GM18873 (cell line): ENCODE results near the gene NR5A1.

Experiments used
- ATAC-seq: cut with Tn5 transposase; IDR thresholded peaks from one replicate; pipeline ENCODE4 v1.9.1; 2021; ENCODE audit warnings: mild to moderate bottlenecking, moderate library complexity, moderate number of reproducible peaks; ENCODE audit not compliant: unreplicated experiment, low FRiP score

NR5A1 gene

DNA sequence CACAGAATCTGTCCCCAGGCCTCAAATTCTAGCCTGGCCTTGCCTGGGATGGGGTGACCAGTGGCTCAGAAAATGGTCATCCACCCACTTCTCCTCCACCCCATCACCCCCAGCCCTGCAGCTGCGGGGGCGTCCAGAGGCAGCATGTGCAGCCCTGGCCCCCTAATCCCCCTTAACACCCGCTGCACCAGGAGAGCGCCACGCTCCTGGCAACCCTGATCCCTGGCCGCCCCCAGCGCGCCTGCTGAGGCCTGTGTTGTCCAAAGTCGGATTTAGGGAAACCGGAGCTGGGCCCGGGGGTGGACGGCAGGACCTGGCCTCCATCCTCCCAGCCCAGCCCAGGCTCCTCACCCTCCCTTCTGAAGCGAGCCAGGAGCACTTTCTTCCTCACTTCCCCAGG is 22.0 kb downstream of the NR5A1 start:
- ATAC-seq = no peak

DNA sequence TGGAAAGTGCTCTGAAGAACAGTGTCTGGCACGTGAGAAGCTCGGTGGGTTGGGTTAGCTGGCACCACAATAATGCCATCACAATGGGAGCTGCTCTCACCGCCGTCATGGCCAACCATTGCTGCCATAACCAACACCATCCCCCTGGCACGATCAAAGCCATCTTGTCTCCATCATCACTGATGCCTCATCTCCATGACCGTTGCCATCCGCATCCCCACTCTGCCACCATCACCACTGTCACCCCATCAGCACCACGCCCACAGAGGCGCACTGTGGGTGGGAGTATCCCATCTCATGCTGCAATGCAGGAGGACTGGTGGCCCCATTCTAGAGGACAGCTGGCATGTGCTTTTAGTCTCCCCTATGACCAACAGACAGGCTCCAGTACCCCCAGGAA is 23.7 kb downstream of the NR5A1 start:
- no peak for ATAC-seq

DNA sequence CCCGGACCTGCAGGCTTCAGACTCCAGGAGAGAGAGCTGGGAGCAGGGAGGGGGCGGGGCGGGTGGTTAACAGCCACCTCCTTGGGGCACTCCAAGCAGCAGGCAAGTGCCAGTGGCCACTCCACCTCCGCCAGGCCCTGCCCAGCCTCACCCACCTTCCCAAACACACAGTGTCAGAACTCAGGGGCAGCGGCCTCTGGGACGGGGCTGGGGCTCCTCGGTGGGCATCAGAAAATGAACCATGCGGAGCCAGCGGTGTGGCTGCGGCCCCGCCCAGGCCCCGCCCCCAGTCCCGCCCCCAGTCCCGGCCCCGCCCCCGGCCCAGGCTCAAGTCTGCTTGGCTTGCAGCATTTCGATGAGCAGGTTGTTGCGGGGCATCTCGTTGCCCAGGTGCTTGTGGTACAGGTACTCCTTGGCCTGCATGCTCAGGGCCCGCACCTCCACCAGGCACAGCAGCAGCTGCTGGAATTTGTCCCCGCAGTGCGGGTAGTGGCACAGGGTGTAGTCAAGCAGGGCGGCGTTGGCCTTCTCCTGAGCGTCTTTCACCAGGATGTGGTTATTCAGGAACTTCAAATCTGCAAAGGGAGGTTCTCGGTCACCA is 24.7 kb downstream of the NR5A1 start:
- ATAC-seq = no peak

DNA sequence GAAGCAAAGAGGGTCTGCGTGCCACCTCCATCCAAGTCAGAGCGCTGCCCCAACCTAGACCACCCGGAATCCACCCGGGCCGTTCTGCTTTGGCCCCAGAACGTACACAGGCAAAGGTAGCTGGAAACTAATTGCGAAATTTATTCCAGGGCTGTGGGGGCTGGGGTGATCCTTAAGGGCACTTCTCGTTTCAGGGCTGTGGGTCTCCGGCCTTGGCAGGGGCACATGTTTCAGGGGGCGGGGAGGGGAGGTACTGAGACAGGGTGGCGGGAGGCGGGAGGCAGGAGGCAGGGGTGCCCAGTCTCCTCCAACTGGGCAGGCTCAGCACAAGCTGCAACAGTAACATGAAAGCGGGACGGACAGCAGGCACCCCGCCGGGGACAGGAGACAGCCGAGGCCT is 26.1 kb downstream of the NR5A1 start:
- ATAC-seq = no peak

DNA sequence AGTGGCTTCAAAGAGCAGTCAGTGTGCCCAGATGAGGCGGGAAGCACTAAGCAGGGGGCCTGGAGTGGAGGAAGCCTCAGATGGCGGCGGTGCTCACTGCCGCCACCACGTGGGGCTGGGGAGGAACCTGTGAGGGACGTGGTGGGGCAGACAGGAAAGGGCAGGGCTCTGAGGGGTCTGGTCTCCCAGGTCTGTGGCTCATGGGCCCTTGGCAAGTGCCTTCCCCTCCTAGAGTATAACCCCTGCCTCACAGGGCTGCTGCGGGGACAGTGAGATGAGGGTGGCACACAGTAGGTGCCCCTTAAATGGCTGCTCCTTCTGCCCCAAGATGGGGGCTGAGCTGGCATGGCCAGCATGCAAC is 26.6 kb downstream of the NR5A1 start:
- ATAC-seq = no peak

DNA sequence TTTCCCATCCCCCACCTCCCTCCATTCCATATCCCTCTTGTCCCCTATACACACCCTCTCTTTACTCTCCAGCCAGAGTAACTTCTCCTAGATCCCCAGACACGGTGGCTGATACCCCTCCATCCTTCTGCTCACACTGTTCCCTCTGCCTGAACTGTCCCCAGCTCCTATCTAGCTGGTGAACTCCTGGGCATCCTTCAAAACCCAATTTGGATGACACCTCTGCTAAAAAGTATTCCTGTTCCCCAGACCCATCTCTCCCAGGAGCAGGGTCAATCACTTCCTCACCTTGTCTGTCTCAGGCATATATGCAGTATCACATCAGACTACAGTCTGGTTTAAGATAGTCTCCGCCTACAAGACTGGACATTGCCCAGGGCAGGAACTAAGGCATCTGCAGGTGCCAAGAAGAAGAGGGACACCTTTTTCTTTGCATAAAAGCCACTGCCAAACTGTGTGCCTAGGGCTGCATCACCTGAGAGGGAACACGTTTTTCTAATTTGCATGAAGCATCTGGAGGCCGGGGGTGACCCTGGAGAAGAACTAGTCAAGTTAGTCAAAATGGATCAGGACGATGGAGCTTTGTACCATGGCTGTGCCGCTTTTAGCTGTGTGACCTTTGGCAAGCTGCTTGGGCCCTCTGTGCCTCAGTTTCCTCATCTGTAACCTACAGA is 27.1 kb downstream of the NR5A1 start:
- ATAC-seq = no peak

DNA sequence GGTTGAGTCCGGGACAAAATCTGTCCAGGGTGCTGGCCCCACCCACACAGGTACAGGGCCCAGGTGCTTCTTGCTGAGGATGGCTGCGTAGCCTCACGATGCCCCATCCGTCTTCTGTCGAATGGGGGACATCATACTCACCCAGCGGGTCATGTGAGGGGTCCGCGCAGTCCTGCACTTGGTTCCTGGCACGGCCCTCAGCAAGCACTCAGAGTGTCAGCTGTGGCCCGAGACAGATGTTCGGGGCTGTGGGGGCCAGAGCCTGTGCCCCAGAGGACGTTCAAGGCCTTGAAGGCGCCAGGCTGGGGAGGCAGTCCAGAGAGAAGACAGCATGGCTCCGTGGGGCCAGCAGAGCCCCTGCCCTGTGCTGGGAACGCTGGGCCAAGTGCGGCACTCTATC is 27.8 kb downstream of the NR5A1 start:
- no peak for ATAC-seq

DNA sequence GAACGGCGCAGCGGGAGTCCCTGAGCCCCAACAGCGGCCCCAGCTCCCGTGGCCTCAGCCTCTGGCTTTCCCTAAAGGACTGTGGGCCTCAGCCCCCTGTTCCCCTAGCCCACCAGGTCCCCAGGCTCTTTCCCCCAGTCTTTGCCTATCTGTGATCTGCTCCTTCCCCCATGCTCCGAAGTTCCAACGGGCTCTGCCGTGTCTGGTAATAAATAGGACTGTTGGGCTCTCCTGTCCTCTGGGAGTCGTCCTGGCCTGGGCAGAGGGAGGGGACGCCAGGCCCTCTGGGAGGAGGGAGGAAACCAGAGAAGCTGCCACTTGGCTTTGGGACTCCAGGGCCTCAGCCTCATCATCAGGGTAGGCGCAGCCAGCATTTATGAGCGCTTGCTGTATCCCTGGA is 28.8 kb downstream of the NR5A1 start:
- ATAC-seq = no peak

DNA sequence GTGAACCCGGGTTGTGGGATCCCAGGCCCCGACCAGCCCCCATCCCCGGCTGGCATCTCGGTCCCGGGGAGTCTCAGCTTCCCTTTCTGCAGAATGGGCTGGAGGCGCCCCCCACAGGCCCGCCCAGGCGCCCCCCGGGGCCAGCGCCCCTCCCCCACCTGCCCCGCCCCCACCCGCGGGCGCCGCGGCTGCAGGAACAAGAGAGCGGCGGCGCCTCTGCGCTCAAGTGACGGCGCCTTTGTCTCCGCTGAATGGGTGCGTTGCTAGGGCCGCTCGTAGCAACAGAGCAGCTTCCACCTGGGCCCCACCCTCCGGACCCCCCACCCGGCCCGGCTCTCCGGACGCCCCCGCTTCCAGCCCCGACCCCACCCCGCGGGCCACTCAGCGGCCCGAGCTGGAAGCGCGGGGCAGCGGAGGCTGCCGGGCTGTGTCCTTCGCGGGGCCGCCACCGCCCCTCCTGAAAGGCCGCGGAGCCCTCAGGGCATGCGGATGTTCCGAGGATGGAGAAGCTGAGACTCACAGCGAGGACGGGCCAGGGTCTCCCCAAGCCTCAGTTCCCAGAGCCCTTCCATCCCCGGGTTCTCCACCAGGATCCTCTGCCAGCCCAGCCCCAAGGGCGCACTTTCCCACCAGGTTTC is 29.4 kb downstream of the NR5A1 start:
- ATAC-seq = no peak

DNA sequence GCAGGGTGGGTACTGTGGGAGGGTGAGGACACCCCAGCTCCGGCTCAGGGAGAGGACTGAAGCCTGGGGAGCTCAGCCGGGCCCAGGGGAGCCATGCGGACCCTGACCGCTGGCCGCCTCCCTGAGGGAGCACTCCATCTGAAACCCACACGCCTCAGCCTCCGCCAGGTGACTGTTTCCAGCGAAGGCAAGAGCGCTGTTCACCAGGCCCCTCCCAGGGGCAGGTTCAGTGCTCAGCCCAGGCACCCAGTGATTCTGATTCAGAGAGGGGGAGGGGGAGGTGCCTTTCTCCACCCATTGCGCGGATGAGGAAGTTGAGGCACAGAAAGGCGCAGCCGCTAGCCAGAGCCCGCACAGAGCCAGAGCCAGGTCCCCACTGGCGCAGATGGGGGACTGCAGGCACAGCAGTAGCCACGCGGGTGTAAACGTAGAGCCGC is 30.0 kb downstream of the NR5A1 start:
- ATAC-seq = no peak

DNA sequence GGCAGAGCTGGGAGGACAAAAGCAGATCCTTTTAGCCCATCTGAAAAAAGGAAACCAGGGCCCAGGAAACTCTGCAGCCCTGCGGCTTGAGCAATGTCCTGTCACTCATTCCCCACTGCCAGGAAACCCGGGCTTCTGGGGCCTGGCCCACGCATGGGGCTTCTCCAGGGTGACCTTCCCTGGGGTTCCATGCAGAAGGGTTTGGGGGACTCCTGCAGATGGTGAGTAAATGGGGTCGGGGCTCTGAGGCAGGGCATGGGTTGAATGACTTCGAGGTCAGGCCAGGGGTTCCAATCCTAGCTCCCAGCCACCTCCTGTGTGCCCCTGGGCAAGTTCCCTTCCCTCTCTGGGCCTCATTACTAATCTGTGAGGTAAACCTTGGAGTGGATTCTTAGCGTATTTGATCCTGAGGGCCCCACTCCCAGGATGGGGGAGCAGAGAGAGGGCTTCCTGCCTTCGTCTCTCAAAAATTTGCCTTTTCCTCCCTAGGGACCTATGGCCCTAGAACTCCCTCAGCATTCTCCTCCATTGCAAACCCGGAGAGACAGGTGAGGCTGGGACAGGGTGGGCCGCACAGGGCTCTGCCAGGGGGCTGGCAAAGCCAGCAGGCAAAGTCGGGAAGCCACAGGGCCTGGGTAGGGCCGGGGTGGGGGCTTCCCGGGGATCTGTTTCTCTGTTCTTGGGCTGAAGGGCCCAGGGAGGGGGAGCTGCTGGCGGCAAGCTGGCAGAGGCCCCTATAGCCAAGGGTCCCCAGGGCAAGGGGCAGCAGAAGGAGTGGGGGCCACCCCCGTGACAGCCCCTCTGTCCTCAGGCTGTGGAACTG is 31.1 kb downstream of the NR5A1 start:
- no peak for ATAC-seq

DNA sequence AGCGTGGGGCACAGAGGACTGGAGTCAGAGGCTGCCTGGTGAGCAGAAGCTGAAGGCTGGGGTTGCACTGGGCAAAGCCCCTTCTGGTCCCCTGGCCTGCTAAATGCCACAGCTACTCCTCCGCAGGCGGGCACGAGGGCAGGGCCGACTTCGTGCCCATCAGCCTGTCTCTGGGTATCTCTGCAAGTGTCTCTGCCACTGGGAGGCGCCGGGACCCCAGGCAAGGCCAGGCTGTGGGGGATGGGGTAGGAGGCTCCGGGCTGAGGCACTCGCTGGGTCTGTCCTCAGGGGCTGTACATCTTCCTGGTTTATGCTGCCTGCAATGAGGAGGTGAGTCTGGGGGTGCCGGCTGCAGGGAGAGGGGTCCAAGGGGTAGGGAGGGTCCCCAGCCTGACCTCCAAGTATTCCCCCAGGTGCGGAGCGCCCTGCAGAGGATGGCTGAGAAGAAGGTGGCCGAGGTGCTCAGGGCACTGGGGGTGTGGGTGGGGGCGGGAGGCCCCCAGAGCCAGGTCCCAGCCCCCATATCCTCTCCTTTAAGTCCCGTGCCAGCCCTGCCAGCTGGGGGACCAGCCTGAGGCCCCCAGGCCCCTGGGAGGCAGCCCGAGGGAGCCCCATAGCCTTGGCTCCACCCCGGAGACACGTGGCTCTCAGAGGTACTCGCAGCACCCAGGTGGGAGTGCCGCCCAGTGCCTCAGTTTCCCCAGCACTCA is 31.9 kb downstream of the NR5A1 start:
- ATAC-seq = no peak

DNA sequence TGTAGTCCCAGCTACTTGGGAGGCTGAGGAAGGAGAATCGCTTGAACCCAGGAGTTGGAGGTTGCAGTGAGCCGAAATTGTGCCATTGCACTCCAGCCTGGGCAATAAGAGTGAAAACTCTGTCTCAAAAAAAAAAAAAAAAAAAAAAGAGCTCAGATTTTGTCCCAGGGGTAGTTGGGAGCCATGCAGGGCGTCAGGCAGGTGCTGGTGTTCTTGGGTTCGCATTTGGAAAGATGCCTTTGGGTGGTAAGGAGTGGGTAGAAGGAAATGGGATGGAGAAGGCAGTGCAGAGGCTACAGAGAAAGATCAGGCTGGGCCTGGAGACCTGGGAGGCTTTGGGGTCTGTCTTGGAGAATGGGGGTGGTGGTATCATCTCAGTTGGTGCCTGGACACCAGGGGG is 33.0 kb downstream of the NR5A1 start:
- ATAC-seq = no peak

DNA sequence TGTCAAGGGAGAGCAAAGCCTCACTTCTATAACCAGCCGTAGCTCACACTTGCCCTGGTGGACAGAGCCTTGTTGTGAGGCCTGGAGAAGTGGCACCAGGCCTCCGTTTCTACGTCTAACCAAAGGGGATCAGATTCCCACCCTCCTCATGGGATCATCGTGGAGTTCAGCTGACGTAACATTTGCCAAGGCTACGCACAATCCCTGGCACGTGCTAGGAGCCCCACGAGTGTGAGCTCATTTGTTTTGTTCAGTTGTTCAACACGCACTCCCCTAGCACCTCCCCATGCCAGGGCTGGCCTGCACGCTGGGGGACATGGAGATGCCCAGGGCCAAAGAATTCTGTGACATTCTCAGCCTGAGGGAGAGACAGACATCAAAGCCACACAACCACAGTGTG is 33.9 kb downstream of the NR5A1 start:
- no peak for ATAC-seq

DNA sequence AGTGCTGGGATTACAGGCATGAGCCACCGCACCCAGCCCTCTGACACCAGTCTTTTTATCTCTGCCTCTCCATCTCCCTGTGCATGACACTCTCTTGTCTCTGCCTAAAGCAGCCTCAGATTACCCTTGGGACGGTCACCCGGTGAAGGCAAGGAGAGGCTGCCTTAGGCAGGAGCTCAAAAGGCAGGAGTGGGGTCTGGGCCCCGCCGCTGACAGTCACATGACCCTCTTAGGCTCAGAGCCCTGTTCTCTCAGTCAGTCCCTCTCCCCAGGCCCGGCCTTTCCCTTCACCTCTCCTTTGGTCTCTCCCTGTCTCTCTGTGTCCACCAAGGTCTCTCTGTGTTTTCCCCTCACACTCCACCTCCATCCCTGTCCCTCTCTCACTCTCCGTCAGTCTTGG is 34.4 kb downstream of the NR5A1 start:
- ATAC-seq = no peak

DNA sequence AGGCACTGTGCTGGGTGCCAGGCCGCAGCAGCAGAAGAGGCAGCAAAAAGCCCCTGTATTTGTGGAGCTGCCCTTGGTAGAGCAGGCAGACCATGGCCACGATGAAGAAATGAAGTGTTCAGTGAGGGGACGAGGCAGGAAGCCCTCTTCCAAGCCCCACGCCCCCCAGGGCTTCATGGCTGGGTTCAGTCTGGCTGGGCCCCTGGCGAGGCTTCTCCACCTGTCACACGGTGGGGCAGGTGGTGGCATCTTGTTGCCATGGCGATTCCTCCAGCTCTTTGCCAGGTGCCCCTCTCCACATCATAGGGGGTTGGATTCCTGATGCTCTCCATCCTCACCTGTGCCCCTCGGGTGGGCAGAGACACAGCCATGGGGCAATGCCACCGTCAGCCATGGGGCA is 35.4 kb downstream of the NR5A1 start:
- no peak for ATAC-seq

DNA sequence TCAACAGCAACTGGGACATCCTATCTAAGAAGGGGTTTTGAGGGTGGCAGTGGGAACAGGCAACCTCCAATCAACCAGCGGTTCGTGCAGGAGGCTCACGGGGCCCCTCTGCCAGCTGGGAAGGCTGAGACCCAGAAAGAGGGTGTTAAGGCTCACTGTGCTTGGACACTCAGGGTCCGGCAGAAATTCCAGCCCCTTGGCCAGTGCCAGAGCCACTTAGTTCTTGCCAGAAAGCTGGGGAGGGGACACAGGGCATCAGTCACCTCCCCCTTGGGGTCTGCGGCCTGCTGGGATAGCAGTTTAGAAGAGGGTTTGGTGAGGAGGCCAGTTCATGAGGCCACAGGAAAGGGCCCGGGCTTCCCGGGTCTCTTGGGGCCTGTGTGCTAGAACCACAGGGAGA is 36.5 kb downstream of the NR5A1 start:
- ATAC-seq = no peak

DNA sequence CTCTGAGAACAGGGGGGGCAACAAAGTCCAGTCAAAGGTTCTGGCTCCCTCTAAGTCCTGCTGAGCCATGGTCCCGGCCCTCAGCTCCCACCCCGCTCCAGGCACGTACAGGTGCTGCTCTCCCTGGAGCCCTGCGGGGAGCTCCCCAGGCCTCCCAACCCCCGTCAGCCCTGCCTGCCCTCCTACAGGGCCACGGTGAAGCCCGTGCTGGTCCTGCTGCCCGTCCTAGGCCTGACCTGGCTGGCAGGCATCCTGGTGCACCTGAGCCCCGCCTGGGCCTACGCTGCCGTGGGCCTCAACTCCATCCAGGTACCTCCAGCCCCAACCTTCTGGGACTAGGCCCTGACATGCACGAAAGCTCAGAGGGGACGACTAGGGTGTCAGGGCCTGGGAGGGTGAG is 36.9 kb downstream of the NR5A1 start:
- ATAC-seq = no peak

DNA sequence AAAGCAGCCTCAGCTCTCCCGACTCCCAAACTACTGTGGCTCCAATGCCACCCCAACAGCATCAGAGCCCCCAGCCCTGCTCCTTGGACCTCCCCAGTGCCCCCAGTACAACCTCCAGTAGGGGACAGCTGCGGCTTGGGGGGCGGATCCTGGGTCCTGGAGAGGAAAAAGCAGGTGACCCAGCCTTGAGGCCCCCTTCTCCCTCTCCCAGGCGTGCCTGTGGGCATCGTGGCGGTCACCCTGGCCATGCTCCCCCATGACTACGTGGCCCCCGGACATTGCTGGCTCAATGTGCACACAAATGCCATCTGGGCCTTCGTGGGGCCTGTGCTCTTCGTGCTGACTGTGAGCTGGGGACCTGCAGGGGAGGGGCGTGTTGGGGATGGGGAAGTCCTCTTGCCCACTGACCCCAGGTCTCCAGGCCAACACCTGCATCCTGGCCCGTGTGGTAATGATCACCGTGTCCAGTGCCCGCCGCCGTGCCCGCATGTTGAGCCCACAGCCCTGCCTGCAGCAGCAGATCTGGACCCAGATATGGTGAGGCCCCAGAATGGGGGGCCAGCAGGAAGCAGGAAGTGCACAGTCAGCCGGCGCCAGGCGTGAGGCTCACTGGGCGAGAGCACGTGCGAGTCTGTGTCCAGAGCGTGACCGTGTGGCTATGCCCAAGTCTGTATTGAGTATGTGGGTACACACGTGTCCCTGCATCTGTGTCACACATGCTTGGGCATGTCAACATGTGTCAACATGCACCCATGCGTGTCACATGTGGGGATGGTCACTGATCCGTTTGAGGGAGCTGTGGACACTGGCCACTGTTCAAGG is 38.0 kb downstream of the NR5A1 start:
- ATAC-seq = no peak
